H1 (cell line): ENCODE data around the gene OBSCN.

ENCODE experiments used
- ATF2 ChIP-seq: IDR thresholded peaks from 2 replicates; pipeline ENCODE4 v1.6.1; 2012; ENCODE audit warnings: low read length, inconsistent platforms
- EZH2 ChIP-seq: fragments of 200-600 bp; sonication (generic); IDR thresholded peaks from 2 replicates; pipeline ENCODE4 v1.7.1; 2012; ENCODE audit warnings: low read depth, mild to moderate bottlenecking, moderate library complexity, low read length, inconsistent platforms; ENCODE audit not compliant: severe bottlenecking
- POLR2A ChIP-seq, 2 experiments: IDR thresholded peaks; 1 replicate in 1 of 2; 2 replicates in 1 of 2; pipeline ENCODE4 v1.6.1; 2011; ENCODE audit warnings: low read depth in 2 of 2, low read length in 2 of 2, mild to moderate bottlenecking in 2 of 2; ENCODE audit errors: control extremely low read depth in 1 of 2
- TF ChIP-seq, protein P1 (sequence below), 3 experiments: IDR thresholded peaks; 1 replicate in 2 of 3; 2 replicates in 1 of 3; pipeline versions ENCODE4 v1.5.1 to v1.6.1; 2011; ENCODE audit warnings: low read length in 3 of 3, mild to moderate bottlenecking in 3 of 3, inconsistent platforms in 2 of 3, low read depth in 1 of 3, moderate library complexity in 1 of 3; ENCODE audit not compliant: insufficient read depth in 1 of 3; ENCODE audit errors: control extremely low read depth in 1 of 3
- TF ChIP-seq, protein P2 (sequence below): IDR thresholded peaks from 2 replicates; pipeline ENCODE4 v1.6.1; 2011; ENCODE audit warnings: low read depth, mild to moderate bottlenecking, low read length; ENCODE audit not compliant: insufficient read depth

GRCh38 chr1:228361314-228362140 is 153.7 kb downstream of the OBSCN start:
- TF ChIP-seq, protein P1, sequence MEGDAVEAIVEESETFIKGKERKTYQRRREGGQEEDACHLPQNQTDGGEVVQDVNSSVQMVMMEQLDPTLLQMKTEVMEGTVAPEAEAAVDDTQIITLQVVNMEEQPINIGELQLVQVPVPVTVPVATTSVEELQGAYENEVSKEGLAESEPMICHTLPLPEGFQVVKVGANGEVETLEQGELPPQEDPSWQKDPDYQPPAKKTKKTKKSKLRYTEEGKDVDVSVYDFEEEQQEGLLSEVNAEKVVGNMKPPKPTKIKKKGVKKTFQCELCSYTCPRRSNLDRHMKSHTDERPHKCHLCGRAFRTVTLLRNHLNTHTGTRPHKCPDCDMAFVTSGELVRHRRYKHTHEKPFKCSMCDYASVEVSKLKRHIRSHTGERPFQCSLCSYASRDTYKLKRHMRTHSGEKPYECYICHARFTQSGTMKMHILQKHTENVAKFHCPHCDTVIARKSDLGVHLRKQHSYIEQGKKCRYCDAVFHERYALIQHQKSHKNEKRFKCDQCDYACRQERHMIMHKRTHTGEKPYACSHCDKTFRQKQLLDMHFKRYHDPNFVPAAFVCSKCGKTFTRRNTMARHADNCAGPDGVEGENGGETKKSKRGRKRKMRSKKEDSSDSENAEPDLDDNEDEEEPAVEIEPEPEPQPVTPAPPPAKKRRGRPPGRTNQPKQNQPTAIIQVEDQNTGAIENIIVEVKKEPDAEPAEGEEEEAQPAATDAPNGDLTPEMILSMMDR (IDR thresholded peaks at IDR 0.05; ENCODE audit: control extremely low read depth in 1 of 3, insufficient read depth in 1 of 3, low read depth in 1 of 3, low read length in 3 of 3) = no peak
- no peak for TF ChIP-seq ATF2
- no peak for TF ChIP-seq EZH2
- no peak for TF ChIP-seq POLR2A (IDR thresholded peaks at IDR 0.05; ENCODE audit: control extremely low read depth in 1 of 2, low read depth in 2 of 2, low read length in 2 of 2)
- TF ChIP-seq, protein P2, sequence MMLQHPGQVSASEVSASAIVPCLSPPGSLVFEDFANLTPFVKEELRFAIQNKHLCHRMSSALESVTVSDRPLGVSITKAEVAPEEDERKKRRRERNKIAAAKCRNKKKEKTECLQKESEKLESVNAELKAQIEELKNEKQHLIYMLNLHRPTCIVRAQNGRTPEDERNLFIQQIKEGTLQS = no peak
